NCI-H187 treated with DMSO at 0.1 percent for 48 hours (cell line): ENCODE measurements around the gene EFHC1.

ENCODE experiments used
- DNase-seq: peaks from one replicate; lab custom pipeline; 2025; lab: John Stamatoyannopoulos, UW

EFHC1 gene

GRCh38 chr6:52518279-52518945, 98.3 kb downstream of the EFHC1 start:
- DNase-seq, result no peak

GRCh38 chr6:52519618-52520017, 99.5 kb downstream of the EFHC1 start:
- no peak for DNase-seq

DNA sequence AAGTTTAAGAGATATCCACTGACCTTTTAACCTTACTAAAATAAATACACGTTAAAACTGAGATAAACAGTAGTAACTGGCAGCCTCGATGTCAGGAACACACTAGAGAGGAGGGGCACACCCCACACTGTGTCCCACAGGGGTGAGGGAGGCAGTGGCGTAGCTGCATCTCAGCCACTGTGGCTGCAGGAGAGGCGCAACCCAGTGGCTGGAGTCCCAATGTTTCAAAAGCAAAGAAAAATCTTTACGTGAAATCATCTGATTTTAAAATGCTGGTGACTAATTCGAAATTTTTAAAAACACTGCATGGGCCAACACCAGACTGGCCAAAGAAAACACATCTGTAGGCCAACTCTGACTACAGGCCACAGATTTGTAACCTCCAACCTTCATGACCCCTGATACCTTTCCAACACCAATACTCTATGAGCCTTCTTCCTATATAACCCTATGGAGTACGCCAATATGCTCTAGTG, 102.0 kb downstream of the EFHC1 start:
- DNase-seq, result no peak

GRCh38 chr6:52522655-52523054, 102.5 kb downstream of the EFHC1 start:
- DNase-seq, result no peak

- no peak for DNase-seq
Measured at GRCh38 chr6:52523378-52524142, 103.4 kb downstream of the EFHC1 start.

DNA sequence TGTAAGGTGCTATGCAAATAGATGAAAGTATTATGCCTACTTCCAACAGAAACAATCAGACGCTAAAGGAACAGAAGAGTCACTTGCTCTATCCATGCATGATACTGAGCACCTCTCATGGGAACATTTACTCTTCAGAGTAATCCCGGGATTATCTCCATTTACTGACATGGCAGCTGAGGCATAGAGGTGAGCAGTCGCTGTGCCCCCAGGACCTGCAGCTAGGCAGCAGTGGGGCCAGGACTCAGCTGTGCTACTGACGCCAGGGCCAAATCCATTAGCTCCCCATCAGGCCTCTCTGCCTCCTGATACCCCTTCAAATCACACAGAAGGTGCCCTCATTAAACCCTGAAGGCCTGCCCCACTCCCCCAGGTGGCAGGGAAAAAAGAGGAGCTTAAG, 104.8 kb downstream of the EFHC1 start:
- no peak for DNase-seq

DNA sequence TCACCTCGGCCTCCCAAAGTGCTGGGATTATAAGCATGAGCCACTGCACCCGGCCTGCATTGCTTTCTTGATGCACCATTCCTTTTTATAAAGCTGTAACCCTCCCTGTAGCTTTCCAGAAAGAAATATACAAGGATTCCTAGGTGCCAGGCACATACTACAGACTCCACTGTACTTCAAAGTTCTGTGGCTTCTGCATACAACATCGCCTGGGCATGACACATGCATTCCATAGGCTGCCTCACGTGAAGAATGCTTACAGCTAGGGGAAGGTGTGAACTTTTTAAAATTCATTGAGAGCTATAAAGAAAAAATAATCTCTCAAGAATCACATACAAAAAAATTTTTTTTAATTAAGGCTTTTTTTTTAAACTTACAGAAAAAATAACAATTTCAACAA, 106.5 kb downstream of the EFHC1 start:
- no peak for DNase-seq

GRCh38 chr6:52527436-52527835, 107.3 kb downstream of the EFHC1 start:
- DNase-seq, result no peak

DNA sequence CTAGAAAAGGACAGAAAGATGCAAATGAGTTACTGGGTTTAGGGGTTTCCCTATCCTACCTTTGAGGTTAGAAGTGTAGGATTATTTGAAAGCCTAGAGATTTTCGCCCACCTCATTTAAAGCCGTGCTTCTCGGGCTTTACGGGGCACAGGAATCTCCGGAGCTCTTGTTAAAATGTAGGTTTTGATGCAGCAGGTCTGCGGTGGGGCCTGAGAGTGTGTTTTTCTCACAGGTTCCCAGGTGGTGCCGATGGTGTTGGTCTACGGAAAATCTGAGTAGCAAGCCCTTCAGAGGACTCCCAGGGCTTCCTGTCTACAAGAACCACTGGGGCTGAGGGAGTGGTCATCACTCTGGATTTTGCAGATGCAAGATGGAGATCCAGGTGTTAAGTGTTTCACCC, 109.2 kb downstream of the EFHC1 start:
- no peak for DNase-seq

DNA sequence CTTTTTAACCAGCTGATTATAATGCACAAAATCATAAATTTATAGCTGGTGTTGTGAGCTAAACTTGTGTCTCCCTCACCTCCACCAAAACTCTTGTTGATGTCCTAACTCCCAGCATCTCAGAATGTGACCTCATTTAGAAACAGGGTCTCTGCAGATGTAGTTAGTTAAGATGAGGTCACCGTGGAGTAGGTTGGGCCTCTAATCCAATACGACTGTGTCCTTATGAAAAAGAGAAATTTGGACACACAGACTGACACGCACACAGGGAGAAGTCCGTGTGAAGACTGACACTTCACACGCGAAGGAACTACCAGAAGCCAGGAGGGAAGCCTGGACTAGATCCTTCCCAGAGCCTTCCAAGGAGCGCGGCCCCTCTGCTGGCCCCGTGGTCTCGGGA, 110.2 kb downstream of the EFHC1 start:
- DNase-seq, result no peak

DNA sequence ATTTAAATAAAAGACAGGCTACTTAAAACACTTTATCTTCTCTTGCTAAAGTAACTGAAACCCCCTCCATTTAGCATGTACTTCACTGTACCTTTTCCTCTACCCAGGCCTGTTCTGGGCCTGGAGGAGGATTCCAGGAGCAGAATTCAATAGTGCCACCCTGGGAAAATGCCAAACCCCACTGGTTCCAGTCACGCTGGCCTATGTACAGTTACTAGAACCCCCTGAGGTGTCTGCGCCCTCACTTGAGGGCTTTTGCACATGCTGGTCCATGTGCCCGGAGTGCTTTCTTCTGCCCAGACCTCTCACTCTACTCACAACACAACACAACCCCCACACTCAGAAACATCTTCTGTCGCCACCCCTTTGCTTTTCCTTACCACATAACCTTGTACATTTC, 111.3 kb downstream of the EFHC1 start:
- no peak for DNase-seq

DNA sequence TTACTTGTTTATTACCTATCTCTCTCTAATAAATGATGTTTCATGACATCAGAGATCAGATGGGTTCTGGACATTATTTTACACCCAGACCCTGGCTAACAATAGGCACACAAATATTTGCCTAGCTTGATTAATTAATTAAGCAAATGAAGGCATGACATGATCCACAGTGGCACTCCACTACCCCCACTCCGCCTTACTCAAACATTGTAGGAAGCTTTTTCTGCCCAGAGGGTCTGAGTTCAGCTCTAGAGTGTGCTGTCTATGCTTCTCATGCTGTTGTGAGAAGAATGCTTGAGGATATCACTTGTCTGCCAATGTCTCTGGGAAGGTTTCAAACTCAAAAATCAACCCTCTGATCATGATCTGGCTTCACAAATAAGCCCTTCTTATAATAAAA, 111.7 kb downstream of the EFHC1 start:
- DNase-seq, result no peak

DNA sequence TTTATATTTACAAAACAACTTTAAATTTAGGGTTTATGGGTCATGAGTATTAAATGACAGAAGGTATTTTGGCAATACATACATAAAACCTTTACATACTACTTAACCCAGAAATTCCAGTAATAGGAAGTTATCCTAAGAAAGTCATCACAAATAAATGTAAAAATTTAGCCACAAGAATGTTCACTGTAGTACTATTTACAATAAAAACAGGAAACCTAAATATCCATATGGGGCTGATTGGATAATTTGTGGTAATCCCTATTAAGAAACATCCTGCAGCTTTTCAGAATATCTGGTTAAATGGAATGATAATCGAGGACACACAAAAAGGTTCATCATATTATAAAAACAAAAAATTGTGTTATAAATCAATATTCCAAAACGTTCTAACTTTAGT, 112.3 kb downstream of the EFHC1 start:
- DNase-seq, result no peak

DNA sequence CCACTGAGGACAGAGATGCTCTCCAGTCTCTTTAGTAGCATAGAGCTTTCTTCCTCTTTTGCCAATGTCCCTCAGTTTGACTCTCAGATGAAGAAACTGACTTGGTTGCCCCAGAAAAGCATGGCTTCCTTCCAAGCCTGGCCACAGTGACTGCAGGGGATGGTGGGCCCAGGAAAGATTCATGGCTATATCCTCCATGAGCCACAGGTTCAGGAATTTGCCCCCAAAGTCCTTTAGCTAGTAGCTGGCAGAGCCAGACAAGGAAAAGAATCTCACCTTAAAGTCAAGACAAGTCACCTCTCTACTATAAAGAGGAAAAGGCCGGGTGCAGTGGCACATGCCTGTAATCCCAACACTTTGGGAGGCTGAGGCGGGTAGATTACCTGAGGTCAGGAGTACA, 113.3 kb downstream of the EFHC1 start:
- DNase-seq, result no peak

GRCh38 chr6:52534363-52534762, 114.2 kb downstream of the EFHC1 start:
- no peak for DNase-seq

DNA sequence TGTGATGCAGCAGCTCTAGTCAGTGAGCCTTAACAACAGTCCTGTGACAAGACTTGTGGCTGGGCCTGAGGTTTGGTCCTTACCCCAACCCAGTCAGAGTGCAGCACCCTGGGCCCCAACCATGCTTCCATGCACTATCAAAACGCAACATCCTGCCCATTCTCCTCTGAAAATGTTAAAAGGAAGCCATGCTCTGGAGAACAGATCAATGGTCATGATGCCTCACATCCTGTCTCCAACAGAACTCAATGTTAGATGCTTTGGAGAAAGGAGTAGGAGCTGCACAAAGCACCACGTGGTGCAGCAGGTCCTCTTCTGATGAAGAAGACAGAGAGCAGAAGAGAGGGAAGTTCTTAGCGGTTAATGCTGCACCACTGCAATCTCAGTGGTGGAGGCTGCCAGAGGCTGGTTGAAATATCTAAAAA, 114.8 kb downstream of the EFHC1 start:
- DNase-seq, result no peak

DNA sequence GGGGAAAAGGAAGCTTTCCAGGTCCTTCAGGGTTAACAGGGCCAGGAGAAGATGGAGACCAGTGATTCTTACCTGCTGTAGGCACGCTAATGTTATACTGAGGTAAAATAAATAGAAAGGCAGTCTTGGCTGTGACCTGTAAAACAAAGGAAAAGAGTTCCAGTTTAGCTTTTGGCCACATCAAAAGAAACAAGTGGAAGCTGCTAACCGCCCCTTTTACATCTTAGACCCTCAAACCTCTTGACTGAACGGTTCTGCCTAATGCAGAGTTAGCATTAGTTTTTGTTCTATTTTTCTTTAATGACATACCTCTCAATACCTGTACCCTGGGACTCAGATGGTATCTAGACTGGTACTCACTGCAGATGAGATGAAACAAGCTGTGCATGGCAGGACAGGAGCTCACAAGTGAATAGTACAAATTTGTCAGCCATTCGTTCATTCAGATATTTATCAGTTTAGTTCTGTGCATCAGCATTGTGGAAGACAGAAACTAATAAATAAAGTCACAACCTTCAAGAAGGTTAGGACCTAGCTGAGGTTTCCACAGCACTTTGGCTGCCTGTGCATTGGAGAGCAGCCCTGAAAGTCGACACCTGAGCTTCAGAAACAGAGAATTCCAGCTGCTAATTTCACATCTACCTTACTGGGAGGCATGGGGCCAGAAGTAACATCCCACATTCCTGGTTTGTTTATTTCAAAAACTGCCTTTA, 115.7 kb downstream of the EFHC1 start:
- no peak for DNase-seq

DNA sequence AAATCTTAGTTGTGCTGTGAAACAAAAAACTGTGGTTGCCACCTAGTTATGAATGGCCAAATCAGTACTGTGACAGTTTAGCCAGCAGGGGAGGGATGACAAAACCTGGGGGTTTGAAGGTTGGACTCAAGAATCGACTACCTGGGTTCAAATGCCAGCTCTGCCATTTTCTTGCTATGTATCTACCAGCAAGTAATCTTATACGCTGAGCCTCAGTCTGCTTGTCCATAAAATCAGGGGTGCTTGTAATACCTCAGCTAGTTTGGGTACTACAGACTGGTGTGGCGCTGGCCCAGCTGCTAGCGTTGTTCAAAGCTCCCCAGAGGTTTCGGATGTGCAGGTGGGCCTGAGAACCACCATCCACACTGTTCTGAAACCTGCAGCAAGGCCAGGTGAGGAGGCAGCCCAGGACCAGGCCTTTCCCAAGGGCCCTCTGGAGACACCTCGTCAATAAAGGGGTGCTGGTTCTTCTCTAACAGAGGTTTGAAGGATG, 116.3 kb downstream of the EFHC1 start:
- DNase-seq, result no peak

DNA sequence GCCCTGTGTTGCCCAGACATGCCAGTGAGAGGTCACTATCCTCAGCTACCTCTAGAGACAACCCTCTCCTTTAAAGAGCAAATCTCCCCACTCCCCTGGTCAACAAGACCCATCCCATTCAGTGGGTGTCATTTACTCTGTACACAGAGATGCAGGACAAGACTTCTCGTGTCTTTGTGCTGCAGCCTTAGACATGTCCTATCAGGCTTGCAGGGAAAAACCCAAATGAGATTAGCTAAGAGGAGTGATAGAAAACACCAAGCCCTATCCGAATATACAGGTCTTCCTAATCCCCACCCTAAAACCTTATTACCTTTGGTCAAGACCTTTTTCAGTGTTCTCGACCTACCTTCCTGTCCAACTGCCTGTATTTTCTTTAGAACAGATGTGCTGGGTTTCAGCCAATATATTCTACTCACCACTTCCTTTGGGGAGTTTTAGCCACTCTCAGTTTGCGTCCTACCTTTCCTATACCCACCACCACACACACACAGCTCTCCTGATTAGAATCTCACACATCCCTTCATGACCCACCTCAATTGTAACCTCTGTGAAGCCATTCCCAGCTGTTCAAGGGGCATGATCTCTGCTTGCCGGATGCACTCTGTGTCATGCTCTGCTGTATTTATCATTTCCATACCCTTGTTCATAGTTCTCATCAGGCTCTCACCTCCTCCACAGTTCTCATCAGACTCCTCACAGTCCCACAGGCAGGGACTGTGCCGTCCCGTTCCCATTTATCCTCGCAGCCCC, 117.0 kb downstream of the EFHC1 start:
- DNase-seq, result no peak

DNA sequence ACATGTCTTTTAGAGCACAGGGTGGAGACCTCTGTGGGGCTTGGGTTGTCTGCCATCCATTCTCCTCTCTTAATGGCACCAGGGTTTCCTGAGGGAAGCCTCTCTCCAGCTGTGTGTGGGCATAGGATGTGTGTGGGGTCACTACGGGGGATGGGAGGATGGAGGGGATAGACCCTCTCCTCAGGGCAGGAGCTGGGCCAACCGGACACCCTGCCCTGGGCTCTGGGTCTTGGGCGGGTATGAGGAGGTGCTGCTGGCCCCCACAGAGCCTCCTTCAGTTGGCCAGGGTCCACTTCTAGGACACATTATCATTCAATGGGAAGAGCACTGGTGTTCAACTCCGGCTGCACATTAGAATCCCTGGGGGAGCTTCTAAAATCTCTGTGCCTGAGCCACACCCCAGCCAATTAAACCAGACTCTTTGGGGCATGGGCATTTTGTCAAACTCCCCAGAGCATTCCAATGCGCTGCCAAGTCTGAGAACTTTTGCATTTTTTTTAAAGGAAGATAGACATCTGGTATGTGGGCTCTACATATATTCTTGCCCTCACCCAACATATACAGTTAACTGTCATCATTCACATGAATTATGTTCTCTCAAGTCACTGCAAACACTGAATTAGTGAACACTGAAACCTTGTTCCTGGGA, 118.2 kb downstream of the EFHC1 start:
- no peak for DNase-seq

DNA sequence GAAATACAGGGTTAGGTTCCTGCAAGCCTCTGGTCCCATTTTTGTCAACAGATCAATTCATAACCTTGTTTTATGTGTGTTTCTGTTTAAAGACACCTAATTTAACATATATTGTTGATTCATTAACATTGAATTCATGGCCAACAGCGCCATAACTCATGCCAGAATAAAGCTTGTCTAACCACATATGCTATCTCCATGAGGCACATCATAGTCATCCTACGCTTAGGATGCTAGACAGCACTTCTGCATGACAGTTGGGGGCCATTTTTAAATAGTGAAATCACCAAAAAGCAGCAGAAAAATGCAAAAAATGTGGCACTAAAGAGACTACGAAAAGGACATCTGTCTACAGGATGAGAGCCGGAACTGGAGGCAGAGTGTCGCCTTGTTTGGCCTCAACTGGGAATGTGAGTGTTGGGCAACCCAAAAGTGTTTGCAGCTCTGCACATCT, 118.8 kb downstream of the EFHC1 start:
- DNase-seq, result no peak

GRCh38 chr6:52539607-52540006, 119.5 kb downstream of the EFHC1 start:
- DNase-seq, result no peak
